Activated B cell treated with CpG ODN at 0.5 μM for 24 hours (primary cell): Measurements from ENCODE around the gene STH. TPM values are rescaled to one million over a fixed set of nuclear protein-coding genes. Genes with fewer than 3 reads are reported as not detected.

Experiments used
- ATAC-seq: fragments of 200-7000 bp; cut with Tn5 transposase; one replicate; pipeline ENCODE4 v1.10.0; 2021; ENCODE audit warnings: low read depth, mild to moderate bottlenecking, moderate library complexity
- CTCF ChIA-PET: fragments of 350-600 bp; sonication (Branson Sonifier 250); formaldehyde crosslinking; loops from one replicate; lab custom pipeline; 2021; ENCODE audit warnings: antibody characterized with exemption; lab: Charles Lee
- POLR2A ChIA-PET: fragments of 350-600 bp; sonication (Branson Sonifier 250); formaldehyde crosslinking; loops from one replicate; lab custom pipeline; 2021; ENCODE audit warnings: antibody characterized with exemption; lab: Charles Lee
- DNase-seq: peaks from one replicate; pipeline ENCODE4 v3.0.0; 2022
- H3K27ac Mint-ChIP-seq: one replicate; pipeline ENCODE4 v1.8.0; 2020; ENCODE audit warnings: mixed read lengths
- H3K27me3 Mint-ChIP-seq: one replicate; pipeline ENCODE4 v1.8.0; 2021; ENCODE audit warnings: mixed read lengths
- H3K36me3 Mint-ChIP-seq: one replicate; pipeline ENCODE4 v1.8.0; 2021; ENCODE audit warnings: low read depth, mixed read lengths
- H3K4me1 Mint-ChIP-seq: one replicate; pipeline ENCODE4 v1.8.0; 2021; ENCODE audit warnings: mixed read lengths
- H3K4me3 Mint-ChIP-seq: one replicate; pipeline ENCODE4 v1.8.0; 2020; ENCODE audit warnings: mild to moderate bottlenecking, mixed read lengths
- H3K9me3 Mint-ChIP-seq: one replicate; pipeline ENCODE4 v1.8.0; 2020; ENCODE audit warnings: mixed read lengths
- CTCF ChIP-seq: fragments of 200-600 bp; IDR thresholded peaks from one replicate; pipeline ENCODE4 v1.8.0; 2022; ENCODE audit warnings: antibody characterized with exemption, mild to moderate bottlenecking
- intact Hi-C: fragments of 100-400 bp; cut with micrococcal nuclease; formaldehyde crosslinking; loops from one replicate; pipeline ENCODE4 v1.15.1; 2024
- total RNA-seq: library from RNA; stranded (reverse); gene quantifications from 2 replicates; pipeline ENCODE4 v1.2.3, GENCODE V29; 2022

STH gene
- total RNA-seq, 1 donor from 2014 or later: not detected

- ATAC-seq (no peak), DNase-seq (no peak)
- Mint-ChIP-seq H3K9me3 (no peaks in the 10 kb centered on the region), H3K4me3 (no peak overlapping the region), H3K27me3 (peaks cover 5% of the 10 kb centered on the region), H3K4me1 (no peaks in the 10 kb centered on the region), H3K27ac (no peak overlapping the region), H3K36me3 (no peaks in the 10 kb centered on the region)
- intact Hi-C loops: no loop called here
- ChIA-PET CTCF (no interaction called here), POLR2A (interaction anchor here (0.7 kb wide), 1 partner anchor 9 kb away, joined by 4 read pairs; no protein-coding TSS in a partner anchor)
- no peak for TF ChIP-seq CTCF
Observed at GRCh38 chr17:45958307-45958706, 40.7 kb upstream of the STH start.

- ATAC-seq: no peak
- H3K36me3 Mint-ChIP-seq: no peaks in the 10 kb centered on the region
- intact Hi-C loops: no loop called here
- no peak for DNase-seq
- H3K4me1 Mint-ChIP-seq: no peaks in the 10 kb centered on the region
- no peak for TF ChIP-seq CTCF
- ChIA-PET CTCF (no interaction called here), POLR2A (no interaction called here)
- no peak overlapping the region for H3K4me3 Mint-ChIP-seq
- H3K9me3 Mint-ChIP-seq: no peaks in the 10 kb centered on the region
- H3K27me3 Mint-ChIP-seq: peaks cover 2% of the 10 kb centered on the region
- no peak overlapping the region for H3K27ac Mint-ChIP-seq
Observed at GRCh38 chr17:45958994-45959665, 39.9 kb upstream of the STH start.

GRCh38 chr17:45960311-45960710, 38.7 kb upstream of the STH start:
- no peak for DNase-seq
- Mint-ChIP-seq H3K4me3 (no peak overlapping the region), H3K27ac (no peak overlapping the region), H3K9me3 (no peaks in the 10 kb centered on the region), H3K27me3 (peaks cover 2% of the 10 kb centered on the region), H3K36me3 (no peaks in the 10 kb centered on the region), H3K4me1 (no peaks in the 10 kb centered on the region)
- no peak for ATAC-seq
- ChIA-PET POLR2A (no interaction called here), CTCF (interaction anchor here (1.7 kb wide), 1 partner anchor 11 kb away, joined by 4 read pairs; no protein-coding TSS in a partner anchor)
- no peak for TF ChIP-seq CTCF
- intact Hi-C loops: no loop called here

DNA sequence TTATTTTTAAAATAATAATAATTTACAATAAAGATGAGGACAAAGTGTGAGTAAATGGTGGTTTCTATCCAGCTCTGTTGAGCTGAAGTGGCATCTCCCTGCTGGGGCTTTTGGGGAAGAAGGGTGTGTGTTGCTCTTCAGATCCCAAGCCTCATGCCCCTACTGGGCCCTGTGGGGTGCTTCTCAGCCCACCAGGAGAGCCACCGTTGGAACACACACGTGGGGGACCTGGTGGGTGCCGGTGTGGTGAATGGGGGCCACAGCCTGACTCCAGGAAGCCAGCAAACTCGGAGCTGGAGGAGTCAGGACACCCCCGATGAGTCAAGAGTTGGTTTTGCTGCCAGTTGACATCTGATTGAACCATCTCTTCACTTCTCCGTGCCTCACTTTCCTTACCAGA, 37.8 kb upstream of the STH start:
- intact Hi-C loops: no loop called here
- H3K4me3 Mint-ChIP-seq: no peak overlapping the region
- DNase-seq (no peak), ATAC-seq (no peak)
- no peaks in the 10 kb centered on the region for H3K4me1 Mint-ChIP-seq
- no peaks in the 10 kb centered on the region for H3K36me3 Mint-ChIP-seq
- CTCF ChIA-PET: interaction anchor here (1.7 kb wide), 1 partner anchor 12 kb away, joined by 4 read pairs; no protein-coding TSS in a partner anchor
- peaks cover 9% of the 10 kb centered on the region for H3K27me3 Mint-ChIP-seq
- H3K27ac Mint-ChIP-seq: no peak overlapping the region
- POLR2A ChIA-PET: no interaction called here
- no peaks in the 10 kb centered on the region for H3K9me3 Mint-ChIP-seq
- TF ChIP-seq CTCF: no peak

GRCh38 chr17:45962221-45962972, 36.7 kb upstream of the STH start:
- H3K9me3 Mint-ChIP-seq: no peaks in the 10 kb centered on the region
- no peak overlapping the region for H3K27ac Mint-ChIP-seq
- DNase-seq: no peak
- CTCF ChIA-PET: no interaction called here
- ATAC-seq: no peak
- H3K4me1 Mint-ChIP-seq: no peaks in the 10 kb centered on the region
- POLR2A ChIA-PET: no interaction called here
- H3K27me3 Mint-ChIP-seq: peaks cover 14% of the 10 kb centered on the region
- no peak overlapping the region for H3K4me3 Mint-ChIP-seq
- TF ChIP-seq CTCF: no peak
- no peaks in the 10 kb centered on the region for H3K36me3 Mint-ChIP-seq
- intact Hi-C loops: no loop called here
